ENCODE measurements around the gene CMTM2. TPM values are rescaled to one million over a fixed set of nuclear protein-coding genes. Genes with fewer than 3 reads are reported as not detected.

The CMTM2 gene
- not detected in 2 replicates for total RNA-seq

GRCh38 chr16:66578651-66579531, at the start of gene CMTM2:
CMTM2 (plus strand) TSS chr16:66579463; CDS start chr16:66579608, 145 bp downstream.

GRCh38 chr16:66549284-66550131, 29.8 kb upstream of the CMTM2 start, which contains the start of gene TK2:
TK2 (minus strand) TSS chr16:66550122; CDS start chr16:66550061, 61 bp downstream.

GRCh38 chr16:66552286-66553177, 26.7 kb upstream of the CMTM2 start, which contains the start of gene CKLF:
CKLF (plus strand) TSS chr16:66552576; CDS start chr16:66552716, 140 bp downstream.

GRCh38 chr16:66566051-66566901, 13.0 kb upstream of the CMTM2 start, which contains the start of gene CMTM1:
CMTM1 (plus strand) TSS chr16:66566439; CDS start chr16:66566514, 75 bp downstream.

GRCh38 chr16:66604376-66605176, 25.3 kb downstream of the CMTM2 start, which contains the start of gene CMTM3:
CMTM3 (plus strand) TSS chr16:66604704; CDS start chr16:66604806, 102 bp downstream.

Other genes starting within 250 kb of the CMTM2 start
- gene CDH5, start 212.8 kb upstream of the CMTM2 start, total RNA-seq = 14.2 and 15.9 TPM in 2 replicates
- 0.51 and 8.5 TPM in 2 replicates for gene BEAN1, start 152.2 kb upstream of the CMTM2 start, total RNA-seq
- 27.2 and 27.3 TPM in 2 replicates for gene TK2, start 29.3 kb upstream of the CMTM2 start, total RNA-seq
- 21.9 and 39.8 TPM in 2 replicates for gene CKLF, start 26.9 kb upstream of the CMTM2 start, total RNA-seq
- 1.4 and 3.7 TPM in 2 replicates for gene CMTM1, start 13.0 kb upstream of the CMTM2 start, total RNA-seq
- 32.3 and 50.6 TPM in 2 replicates for gene CMTM3, start 25.2 kb downstream of the CMTM2 start, total RNA-seq
- 7.6 and 11.3 TPM in 2 replicates for gene CMTM4, start 117.3 kb downstream of the CMTM2 start, total RNA-seq
- 41.2 and 53.7 TPM in 2 replicates for gene DYNC1LI2, start 172.1 kb downstream of the CMTM2 start, total RNA-seq
- not detected in 2 replicates for gene TERB1, start 222.1 kb downstream of the CMTM2 start, total RNA-seq